Nephron (organoid): ENCODE results near the gene ETV4.

Source experiments
- H3K27ac Mint-ChIP-seq, 3 experiments: 2 replicates each; pipeline ENCODE4 v1.8.0; 2020; ENCODE audit warnings: mixed read lengths in 3 of 3, mild to moderate bottlenecking in 2 of 3, moderate library complexity in 1 of 3
- H3K27me3 Mint-ChIP-seq: 2 replicates; pipeline ENCODE4 v1.8.0; 2021; ENCODE audit warnings: low read depth, mild to moderate bottlenecking, moderate library complexity, mixed read lengths
- H3K36me3 Mint-ChIP-seq: 2 replicates; pipeline ENCODE4 v1.8.0; 2020; ENCODE audit warnings: low read depth, mixed read lengths
- H3K4me1 Mint-ChIP-seq: 2 replicates; pipeline ENCODE4 v1.8.0; 2020; ENCODE audit warnings: mixed read lengths
- H3K4me3 Mint-ChIP-seq, 3 experiments: 2 replicates each; pipeline ENCODE4 v1.8.0; 2020; ENCODE audit warnings: mild to moderate bottlenecking in 3 of 3, mixed read lengths in 3 of 3, moderate library complexity in 2 of 3
- H3K9me3 Mint-ChIP-seq: 2 replicates; pipeline ENCODE4 v1.8.0; 2020; ENCODE audit warnings: mixed read lengths
- CTCF ChIP-seq, 3 experiments: fragments of 200-600 bp; sonication (generic); IDR thresholded peaks; one replicate each; pipeline ENCODE4 v1.5.0; 2021; ENCODE audit warnings: antibody characterized with exemption in 3 of 3; ENCODE audit not compliant: unreplicated experiment in 3 of 3

ETV4 gene

GRCh38 chr17:43543771-43544575, 2.2 kb downstream of the ETV4 start:
- no peaks in the 10 kb centered on the region for H3K36me3 Mint-ChIP-seq
- peaks cover 95% of the 10 kb centered on the region for H3K27me3 Mint-ChIP-seq
- no peaks in the 10 kb centered on the region for H3K9me3 Mint-ChIP-seq
- no peak for TF ChIP-seq CTCF (IDR thresholded peaks at IDR 0.05; ENCODE audit: unreplicated experiment in 3 of 3)
- H3K4me3 Mint-ChIP-seq, result peak overlapping the region; percentile 67 to 81 (median 79)
- H3K4me1 Mint-ChIP-seq, result peaks cover 41% of the 10 kb centered on the region
- H3K27ac Mint-ChIP-seq, result peak overlapping the region in 1 of 3 experiments; percentile 48

GRCh38 chr17:43543300-43543699, 2.8 kb downstream of the ETV4 start:
- H3K9me3 Mint-ChIP-seq, result no peaks in the 10 kb centered on the region
- no peak for TF ChIP-seq CTCF (IDR thresholded peaks at IDR 0.05; ENCODE audit: unreplicated experiment in 3 of 3)
- peak overlapping the region; percentile 58 to 81 (median 59) for H3K4me3 Mint-ChIP-seq
- H3K4me1 Mint-ChIP-seq, result peaks cover 41% of the 10 kb centered on the region
- H3K36me3 Mint-ChIP-seq, result no peaks in the 10 kb centered on the region
- H3K27ac Mint-ChIP-seq, result no peak overlapping the region
- peaks cover 92% of the 10 kb centered on the region for H3K27me3 Mint-ChIP-seq

GRCh38 chr17:43542859-43543258, 3.3 kb downstream of the ETV4 start:
- Mint-ChIP-seq H3K36me3 (no peaks in the 10 kb centered on the region), H3K4me3 (peak overlapping the region in 1 of 3 experiments; percentile 4), H3K4me1 (peaks cover 41% of the 10 kb centered on the region)

GRCh38 chr17:43540821-43541674, 5.1 kb downstream of the ETV4 start:
- Mint-ChIP-seq H3K4me1 (peaks cover 37% of the 10 kb centered on the region), H3K9me3 (no peaks in the 10 kb centered on the region), H3K36me3 (peaks cover 4% of the 10 kb centered on the region), H3K27me3 (peaks cover 76% of the 10 kb centered on the region), H3K4me3 (no peak overlapping the region), H3K27ac (no peak overlapping the region)
- no peak for TF ChIP-seq CTCF (IDR thresholded peaks at IDR 0.05; ENCODE audit: unreplicated experiment in 3 of 3)

More at GRCh38 chr17:43542859-43543258, 3.3 kb downstream of the ETV4 start:
- no peak for TF ChIP-seq CTCF (IDR thresholded peaks at IDR 0.05; ENCODE audit: unreplicated experiment in 3 of 3)
- Mint-ChIP-seq H3K27ac (no peak overlapping the region), H3K27me3 (peaks cover 88% of the 10 kb centered on the region), H3K9me3 (no peaks in the 10 kb centered on the region)

GRCh38 chr17:43536236-43536992, 9.7 kb downstream of the ETV4 start:
- Mint-ChIP-seq H3K27me3 (peaks cover 40% of the 10 kb centered on the region), H3K4me3 (no peak overlapping the region), H3K36me3 (peaks cover 8% of the 10 kb centered on the region), H3K9me3 (no peaks in the 10 kb centered on the region), H3K4me1 (peaks cover 15% of the 10 kb centered on the region), H3K27ac (no peak overlapping the region)
- no peak for TF ChIP-seq CTCF (IDR thresholded peaks at IDR 0.05; ENCODE audit: unreplicated experiment in 3 of 3)
